ENCODE results near the gene HMGN3. TPM values are rescaled to one million over a fixed set of nuclear protein-coding genes. Genes with fewer than 3 reads are reported as not detected.

The HMGN3 gene
- total and polyA plus RNA-seq, 12 donors = 81.6 to 205 (median 137) TPM

DNA sequence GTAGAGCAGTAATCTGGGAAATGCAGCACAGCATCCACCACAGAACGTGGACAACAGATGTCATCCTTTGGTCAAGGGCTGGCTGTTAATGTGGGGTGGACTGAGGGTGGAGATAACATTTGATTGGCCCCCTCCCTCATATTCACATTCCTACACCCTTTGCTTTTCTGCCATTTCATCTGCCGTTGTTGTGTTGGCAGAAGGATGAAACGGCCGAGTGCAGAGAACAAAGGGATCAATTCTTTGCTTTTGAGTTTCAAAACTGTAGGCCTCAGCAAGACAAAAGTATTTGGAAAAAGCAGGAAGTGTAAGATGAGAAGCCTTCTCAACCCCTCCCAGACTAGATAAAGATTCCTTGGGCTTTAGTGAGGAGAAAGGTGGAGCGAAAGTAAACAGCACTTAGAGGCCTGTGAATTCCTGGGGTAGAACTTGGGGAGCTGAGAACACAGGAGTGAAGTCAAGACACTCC is 82.2 kb downstream of the HMGN3 start:
- no peak overlapping the region for H3K27ac ChIP-seq
- TF ChIP-seq, protein P1, sequence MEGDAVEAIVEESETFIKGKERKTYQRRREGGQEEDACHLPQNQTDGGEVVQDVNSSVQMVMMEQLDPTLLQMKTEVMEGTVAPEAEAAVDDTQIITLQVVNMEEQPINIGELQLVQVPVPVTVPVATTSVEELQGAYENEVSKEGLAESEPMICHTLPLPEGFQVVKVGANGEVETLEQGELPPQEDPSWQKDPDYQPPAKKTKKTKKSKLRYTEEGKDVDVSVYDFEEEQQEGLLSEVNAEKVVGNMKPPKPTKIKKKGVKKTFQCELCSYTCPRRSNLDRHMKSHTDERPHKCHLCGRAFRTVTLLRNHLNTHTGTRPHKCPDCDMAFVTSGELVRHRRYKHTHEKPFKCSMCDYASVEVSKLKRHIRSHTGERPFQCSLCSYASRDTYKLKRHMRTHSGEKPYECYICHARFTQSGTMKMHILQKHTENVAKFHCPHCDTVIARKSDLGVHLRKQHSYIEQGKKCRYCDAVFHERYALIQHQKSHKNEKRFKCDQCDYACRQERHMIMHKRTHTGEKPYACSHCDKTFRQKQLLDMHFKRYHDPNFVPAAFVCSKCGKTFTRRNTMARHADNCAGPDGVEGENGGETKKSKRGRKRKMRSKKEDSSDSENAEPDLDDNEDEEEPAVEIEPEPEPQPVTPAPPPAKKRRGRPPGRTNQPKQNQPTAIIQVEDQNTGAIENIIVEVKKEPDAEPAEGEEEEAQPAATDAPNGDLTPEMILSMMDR (IDR thresholded peaks at IDR 0.05) = no peak
- ATAC-seq = no peak
- 60 to 61% methylated on average over 5 of the region's 5 CpGs for WGBS, 2 donors
- no peak overlapping the region for H3K4me3 ChIP-seq
- H3K36me3 ChIP-seq = no peaks in the 10 kb centered on the region
- intact Hi-C loops (cut with DNase I) = no loop called here
- no peak for DNase-seq
- H3K9me3 ChIP-seq = no peaks in the 10 kb centered on the region
- H3K27me3 ChIP-seq = no peaks in the 10 kb centered on the region
- peaks cover 0 to 6% (median 0%) of the 10 kb centered on the region in 9 donors for H3K4me1 ChIP-seq

Other genes with a start within 250 kb of the HMGN3 start
- 10 to 100 TPM; 10.6 to 17.3 (median 16.1) TPM for gene PHIP, start 156.4 kb downstream of the HMGN3 start, total RNA-seq
- gene PHIP, start 156.4 kb downstream of the HMGN3 start, polyA plus RNA-seq = 10 to 100 TPM in 1 of 2 donors, 1 to 10 TPM in 1; 3.1 to 17.9 TPM